Measurements from ENCODE around the gene CALHM5.

GRCh38 chr6:116492331-116493067 lies 18.9 kb upstream of the CALHM5 start:
- no peak for TF ChIP-seq CTCF (IDR thresholded peaks at IDR 0.05)
- TF ChIP-seq POLR2AphosphoS5 (IDR thresholded peaks at IDR 0.05; ENCODE audit: insufficient read depth in 1 of 2, low read depth in 1 of 2): no peak

All from vagina (tissue), 2 donors.